IPS-11a (cell line): ENCODE data around the gene GMDS.

Experiments
- H3K4me3 ChIP-seq: one replicate; pipeline ENCODE4 v1.5.1; 2013; ENCODE audit warnings: low read depth, low read length, control low read depth

Gene GMDS

DNA sequence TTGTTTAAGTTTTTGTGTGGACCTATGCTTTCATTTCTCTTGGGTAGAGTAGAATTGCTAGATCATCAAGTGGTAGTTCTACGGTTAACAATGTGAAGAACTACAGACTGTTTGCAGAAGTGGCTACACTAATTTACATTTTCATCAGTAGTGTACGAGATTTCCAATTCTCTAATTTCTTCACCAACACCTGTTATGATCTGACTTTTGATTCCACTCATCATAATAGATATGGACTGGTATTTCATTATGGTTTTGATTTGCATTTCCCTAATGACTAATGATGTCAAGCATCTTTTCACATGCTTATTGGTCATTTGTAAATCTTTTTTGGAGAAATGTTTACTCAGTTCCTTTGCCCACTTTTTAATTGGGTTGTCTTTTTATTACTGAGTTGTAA is 244.4 kb downstream of the GMDS start:
- H3K4me3 ChIP-seq, result no peak overlapping the region

DNA sequence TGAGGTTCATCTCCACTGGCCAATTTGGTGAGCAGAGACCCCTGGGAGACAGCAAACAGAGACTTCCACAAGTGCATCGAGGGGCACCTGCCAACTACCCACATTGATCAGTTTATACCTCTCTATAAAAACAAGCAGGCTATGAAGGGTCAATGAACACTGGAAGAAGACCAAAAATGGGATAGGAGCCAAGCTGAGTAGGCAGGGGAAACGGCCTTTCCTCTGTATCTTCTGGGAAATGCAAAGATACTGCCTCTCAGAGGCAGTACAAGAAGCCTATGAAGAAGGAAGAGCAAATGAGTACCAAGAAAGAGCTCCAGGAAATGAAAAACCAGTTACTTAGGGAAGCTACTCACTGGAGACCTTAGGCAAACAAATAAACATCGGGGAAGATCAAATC is 247.7 kb downstream of the GMDS start:
- no peak overlapping the region for H3K4me3 ChIP-seq

DNA sequence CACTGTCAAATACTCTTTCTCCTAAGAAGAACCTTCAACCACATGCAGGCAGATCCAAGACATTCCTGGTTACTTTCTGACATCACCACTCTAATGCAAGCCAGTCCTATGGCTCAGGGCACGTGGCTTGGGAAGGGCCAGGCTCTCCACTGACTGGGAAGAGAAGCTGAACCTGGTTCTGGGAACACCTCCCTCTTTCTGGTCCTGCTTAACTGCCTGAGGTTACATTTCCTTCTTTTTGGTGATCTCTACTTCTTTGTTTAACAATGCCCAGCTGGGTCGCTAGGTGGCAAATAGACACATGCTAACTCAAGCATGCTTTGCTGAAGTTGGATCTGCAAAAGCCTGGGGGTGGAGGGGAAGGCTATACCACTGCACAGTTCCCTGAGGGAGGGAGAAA is 249.8 kb downstream of the GMDS start:
- no peak overlapping the region for H3K4me3 ChIP-seq

DNA sequence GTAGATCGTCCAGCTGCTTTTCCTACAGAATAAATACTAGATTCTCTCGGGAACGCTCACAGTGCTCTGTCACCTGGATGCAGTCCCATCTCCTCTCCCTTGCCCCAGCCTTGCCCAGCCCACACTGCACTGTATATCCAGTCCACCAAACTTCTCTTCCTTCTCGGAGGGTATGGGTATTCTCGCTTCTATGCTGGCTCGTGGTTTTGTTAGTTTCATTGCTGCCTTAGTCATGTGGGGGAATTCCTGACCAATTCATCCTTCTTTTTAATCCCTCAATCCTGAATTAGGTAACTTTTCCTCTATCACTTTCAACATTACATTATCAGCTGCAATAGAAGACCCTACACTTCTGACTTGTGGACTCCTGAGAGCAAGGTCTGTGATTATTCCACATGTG is 252.4 kb downstream of the GMDS start:
- no peak overlapping the region for H3K4me3 ChIP-seq

DNA sequence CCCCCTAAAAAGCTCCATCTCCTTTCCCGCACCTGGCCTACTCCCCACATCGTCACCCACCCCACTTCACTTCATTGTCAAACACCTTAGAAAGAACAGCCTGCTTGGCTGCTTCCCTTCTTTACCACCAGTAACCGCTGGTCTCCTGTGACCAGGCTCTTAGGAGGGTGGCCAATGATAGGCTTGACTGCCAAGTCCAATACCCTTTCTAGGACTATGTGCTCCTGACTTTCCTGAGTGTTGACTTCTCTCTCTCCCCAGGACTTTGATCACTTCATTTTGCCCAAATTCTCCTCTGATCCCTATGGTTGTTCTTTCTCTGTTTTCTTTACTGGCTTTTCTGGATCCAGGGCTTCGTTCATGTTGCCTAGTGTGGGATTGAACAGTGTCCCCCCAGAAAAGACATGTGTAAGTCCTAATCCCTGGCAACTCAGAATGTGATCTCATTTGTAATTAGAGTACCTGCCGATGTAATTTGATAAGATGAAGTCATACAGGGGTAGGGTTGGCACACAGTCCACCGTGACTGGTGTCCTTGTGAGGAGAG is 254.0 kb downstream of the GMDS start:
- no peak overlapping the region for H3K4me3 ChIP-seq

DNA sequence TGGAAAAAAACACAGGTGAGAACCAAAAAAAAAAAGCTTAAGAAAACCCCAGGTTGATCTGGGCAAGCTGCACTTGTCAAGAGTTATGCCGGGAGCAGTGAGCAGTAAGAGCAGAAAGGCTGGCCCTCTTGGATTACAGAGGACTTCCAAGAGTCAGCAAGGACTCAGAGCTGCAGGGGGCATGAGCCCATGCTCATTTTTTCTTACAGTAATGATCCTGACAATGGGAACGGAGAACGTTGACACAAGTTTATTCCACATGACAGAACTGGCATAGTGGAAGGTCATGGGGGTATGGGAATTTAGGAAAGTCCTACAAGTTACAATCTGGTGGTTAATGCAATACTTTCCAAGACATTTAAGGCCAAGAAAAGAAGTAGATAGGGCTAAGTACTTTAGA is 256.6 kb downstream of the GMDS start:
- H3K4me3 ChIP-seq, result no peak overlapping the region

DNA sequence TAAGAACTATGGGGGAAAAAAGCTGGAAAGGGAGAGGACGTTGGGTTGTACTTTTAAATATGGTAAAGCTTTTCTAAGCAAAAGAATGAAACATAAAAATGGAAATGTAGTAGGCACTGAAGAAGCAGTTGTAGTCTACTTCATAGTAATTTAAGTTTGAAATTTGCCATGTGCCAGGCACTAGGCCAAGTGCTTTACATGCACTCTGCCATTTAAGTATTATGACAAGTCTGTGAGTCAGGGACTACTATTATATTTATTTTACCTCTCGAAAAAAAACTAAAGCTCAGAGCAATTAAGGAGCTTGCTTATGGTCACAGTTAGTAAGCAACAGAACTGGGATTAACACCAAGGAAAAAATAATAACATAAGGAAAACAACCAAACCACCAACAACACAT is 257.8 kb downstream of the GMDS start:
- no peak overlapping the region for H3K4me3 ChIP-seq

DNA sequence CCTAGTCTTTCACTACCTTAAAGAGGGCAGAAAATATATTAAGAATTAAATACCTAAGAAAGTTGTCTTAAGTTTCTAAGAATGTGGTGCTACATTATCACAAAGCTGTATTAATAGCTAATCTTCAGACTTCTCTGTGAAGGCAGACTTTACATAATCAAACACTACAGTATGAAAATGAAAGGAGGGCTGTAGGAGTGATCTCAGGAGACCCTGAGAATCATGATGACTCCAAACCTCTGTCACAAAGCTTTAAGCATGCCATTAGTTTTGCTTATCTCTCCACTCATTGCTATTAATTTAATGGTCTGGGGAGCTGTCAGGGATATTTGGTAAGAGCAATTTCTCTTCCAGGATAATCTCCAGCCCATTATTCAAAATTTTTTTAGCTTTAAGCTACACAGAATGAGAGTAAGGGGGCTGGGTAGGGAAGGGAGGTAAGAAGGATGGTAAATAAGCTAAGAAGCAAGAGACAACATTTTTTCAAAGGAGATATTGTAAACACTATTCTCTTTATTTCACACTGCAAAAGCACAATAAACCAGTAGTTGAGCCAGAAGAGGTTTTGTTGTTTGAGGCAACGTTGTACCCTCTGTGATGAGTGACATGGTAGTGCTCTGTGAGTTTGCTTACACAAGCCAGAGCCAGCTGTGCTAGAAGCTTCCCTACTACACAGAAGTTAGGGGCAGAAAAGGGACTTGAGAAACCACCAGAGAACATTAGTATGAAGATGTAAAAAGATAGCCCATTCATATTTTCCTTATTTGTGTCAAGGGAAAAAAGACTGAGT is 258.8 kb downstream of the GMDS start:
- no peak overlapping the region for H3K4me3 ChIP-seq

DNA sequence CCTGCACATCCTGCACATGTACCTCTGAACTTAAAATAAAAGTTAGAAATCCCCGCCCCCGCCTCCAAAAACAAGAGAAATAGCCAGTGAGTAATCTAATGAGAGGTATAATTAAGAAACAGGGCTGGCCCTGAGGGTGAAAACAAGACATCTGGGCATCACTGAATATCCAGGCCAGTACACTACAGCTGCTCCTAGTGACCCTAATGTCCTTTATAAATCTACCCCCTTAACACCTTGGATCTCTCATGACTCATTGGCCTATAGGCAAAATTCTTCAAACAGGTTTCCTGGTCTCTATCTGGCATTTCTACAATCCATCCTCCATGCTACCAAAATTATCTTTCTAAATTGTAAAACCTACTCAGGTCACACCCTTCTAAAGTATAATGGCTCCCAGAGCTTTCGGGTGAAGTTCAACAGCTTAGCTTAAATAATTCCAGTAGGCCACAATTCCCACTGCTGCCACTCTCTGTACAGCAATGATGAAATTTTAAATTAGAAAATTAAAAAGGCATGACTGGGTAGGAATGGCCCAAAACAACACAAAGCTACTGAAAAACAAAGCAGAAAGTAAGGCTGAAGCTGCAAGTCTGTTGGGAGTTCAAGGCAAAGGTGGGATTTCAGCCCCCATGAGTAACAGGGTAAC is 260.9 kb downstream of the GMDS start:
- no peak overlapping the region for H3K4me3 ChIP-seq

DNA sequence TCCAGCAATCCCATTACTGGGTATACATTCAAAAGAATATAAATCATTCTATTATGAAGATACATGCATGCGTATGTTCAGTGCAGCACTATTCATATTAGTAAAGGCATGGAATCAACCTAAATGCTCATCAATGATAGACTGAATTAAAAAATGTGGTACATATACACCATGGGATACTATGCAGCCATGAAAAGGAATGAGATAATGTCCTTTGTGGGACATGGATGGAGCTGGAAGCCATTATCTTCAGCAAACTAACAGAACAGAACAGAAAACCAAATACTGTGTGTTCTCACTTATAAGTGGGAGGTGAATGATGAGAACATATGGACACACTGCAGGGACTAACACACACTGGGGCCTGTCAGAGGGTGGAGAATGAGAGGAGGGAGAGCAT is 261.6 kb downstream of the GMDS start:
- no peak overlapping the region for H3K4me3 ChIP-seq

DNA sequence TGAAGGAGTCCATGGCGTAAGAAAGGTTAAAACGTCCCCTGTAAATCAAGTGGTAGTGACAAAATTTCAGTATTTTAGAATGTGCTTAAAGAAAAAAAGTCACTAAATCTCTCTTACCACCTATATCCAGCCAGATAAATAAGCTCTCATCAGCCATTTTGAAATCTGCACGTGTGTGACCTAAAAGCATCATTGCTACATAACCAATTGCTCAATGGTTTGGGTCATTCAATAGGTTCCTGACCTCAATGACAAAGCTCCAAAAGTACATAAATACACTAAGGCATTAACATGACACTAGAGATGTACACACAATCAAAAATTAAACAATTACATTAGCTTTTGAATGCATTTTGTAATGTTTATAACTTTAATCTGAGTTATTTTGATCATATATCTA is 272.4 kb downstream of the GMDS start:
- H3K4me3 ChIP-seq, result no peak overlapping the region

DNA sequence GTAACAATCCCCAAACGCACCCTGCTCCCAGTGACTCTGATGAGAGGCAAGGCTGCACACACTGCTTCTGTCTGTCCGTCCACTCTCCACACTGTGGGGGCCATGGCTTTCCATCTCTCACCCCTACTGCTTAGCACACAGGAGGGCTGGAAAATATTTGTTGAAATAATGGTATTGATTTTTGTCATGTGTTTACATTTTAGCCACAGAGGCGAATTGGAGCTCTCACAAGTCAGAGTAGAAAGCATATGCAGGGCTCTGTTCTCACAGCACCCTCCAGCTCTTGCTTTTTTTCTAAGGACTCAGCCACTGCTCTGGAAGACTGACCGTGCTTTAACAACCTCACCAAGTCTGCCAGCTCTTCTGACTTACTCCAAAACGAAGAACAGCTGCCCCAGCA is 273.8 kb downstream of the GMDS start:
- H3K4me3 ChIP-seq, result no peak overlapping the region

DNA sequence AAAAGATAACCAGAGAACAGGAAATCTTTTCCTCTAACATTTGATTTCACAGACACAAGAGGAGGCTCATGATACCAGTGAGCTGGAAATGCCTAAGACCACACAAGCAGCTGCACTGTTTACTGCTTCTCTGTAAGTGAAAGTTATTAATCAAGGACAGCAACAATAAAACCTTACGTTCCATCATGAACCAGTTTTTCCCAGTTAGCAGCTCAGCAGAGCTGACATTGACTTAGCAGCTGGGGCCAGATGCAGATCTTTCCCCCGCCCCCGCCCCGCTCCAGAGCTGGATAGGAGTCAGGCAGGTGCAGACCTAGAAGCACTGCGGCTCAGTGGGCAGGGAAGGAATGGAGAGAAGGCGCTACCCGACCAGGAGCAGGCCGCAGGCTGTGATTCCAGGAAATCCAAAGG is 275.2 kb downstream of the GMDS start:
- no peak overlapping the region for H3K4me3 ChIP-seq

DNA sequence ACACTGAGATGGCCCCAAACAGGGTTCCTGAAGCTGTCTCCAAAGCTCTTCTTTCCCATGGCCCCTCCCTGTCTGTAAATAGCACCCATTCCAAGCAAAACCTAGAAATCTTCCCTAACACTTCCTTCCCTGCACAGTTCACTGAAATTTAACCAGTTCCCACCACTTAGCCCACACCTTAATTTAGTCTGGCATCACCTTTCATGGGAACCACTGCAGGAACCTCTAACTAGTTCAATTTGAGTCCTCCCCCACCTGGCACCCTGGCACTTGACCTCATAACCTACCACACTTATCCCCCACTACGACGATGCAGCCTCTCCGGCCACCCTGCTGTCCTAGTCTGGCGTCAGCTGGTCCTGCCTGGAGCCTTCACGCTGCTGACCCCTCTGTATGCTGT is 278.7 kb downstream of the GMDS start:
- H3K4me3 ChIP-seq, result no peak overlapping the region

DNA sequence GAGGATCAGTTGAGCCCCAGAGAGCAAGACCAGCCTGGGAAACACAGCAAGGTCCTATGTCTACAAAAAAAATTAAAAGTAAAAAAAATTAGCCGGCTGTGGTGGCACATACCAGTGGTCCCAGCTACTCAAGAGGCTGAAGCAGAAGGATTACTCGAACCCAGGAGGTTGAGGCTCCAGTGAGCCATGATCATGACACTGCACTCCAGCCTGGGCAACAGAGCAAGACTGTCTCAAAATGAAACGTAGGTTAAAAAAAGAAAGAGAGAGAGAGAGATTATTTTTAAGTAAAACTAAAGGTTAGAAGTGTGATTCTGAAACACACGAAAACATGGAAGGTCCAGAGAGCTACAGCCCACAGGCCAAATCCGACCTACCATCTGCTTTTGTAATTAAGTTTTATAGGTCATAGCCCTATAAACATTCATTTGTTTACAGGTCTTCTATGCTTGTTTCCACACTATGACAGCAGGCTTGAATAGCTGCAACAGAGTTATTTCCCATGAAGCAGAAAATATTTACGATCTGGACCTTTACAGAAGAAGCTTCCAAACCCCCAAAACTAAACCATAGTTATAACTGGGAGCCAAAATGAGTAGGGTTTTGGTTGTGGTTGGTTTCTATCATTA is 279.7 kb downstream of the GMDS start:
- no peak overlapping the region for H3K4me3 ChIP-seq

DNA sequence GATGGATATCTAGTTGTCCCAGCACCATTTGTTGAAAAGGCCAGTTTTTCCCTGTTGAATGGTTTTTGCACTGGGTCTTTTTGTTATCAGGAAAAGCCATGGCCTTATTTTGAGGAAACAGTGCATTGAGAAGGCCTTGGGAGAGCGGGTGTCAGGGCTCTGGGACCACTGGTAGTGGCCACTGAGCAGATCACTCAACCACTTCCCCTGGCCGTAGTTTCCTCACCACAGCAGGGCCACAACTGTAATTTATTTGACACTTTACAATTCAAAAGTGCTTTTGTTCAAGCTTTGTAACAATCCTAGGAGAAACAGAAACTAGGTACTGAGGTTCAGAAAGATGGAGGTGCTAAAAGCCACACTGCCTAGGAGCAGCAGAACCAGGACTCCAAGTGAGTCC is 281.8 kb downstream of the GMDS start:
- no peak overlapping the region for H3K4me3 ChIP-seq

DNA sequence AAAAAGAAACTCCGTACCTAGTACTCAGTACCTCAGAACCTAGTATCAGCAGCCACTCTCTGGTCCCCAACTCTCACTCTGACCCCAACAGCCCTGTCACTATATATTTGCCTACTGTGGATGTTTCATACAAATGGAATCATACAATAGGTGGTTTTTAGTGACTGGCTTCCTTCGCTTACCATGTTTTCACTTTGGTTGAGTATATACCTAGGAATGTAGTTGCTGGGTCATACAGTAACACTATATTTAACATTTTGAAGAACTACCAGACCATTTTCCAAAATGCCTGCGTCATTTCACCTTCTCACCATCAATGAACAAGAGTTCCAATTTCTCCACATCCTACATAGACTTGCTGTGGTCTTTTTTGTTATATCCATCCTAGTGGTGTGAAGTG is 283.2 kb downstream of the GMDS start:
- H3K4me3 ChIP-seq, result no peak overlapping the region

DNA sequence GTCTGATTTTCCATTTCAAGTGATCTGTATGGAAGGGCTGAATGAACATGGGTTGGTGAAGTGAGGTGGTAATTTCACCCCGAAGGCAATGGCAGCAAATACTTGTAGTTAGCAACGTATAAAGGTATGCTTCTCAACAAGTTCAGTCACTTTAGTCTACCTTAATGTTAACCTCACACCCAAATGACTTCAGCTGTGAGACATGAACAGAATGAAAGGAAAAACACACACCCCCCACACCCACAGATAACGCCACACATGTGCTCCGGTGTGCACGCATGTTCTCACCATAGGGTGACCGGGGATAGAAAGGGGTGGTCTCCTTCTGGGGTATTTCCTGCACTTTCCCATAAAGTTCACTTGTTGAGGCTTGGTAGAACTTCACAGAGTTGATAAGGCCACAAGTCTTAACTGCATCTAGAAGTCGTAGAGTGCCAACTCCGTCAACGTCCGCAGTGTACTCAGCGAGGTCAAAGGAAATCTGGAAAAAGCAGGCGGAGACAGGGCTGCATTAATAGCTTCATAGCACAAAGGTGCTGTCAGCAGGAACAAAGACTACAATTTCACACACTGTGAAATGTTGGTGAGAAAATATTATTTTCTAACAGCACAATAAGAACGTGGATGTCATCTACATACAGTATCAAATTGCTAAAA is 284.8 kb downstream of the GMDS start:
- H3K4me3 ChIP-seq, result no peak overlapping the region

DNA sequence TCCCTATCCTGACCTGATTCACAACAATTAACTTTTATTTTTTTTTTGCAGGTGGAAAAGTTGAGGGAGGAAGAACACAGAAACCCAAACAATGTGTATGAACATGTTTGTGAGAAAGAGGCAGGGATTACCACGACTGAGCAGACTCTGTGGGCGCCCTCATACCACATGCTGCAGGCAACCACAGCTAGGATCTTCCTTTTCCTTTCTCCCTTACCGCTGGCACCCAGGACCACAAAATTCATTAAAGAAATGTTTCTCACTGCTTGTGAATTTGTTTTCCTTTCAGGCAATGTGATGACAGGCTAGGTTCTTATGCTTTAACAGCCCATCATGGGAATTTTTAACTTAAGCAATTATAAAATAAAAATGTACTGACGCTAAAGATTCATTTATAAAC is 287.1 kb downstream of the GMDS start:
- H3K4me3 ChIP-seq, result no peak overlapping the region

DNA sequence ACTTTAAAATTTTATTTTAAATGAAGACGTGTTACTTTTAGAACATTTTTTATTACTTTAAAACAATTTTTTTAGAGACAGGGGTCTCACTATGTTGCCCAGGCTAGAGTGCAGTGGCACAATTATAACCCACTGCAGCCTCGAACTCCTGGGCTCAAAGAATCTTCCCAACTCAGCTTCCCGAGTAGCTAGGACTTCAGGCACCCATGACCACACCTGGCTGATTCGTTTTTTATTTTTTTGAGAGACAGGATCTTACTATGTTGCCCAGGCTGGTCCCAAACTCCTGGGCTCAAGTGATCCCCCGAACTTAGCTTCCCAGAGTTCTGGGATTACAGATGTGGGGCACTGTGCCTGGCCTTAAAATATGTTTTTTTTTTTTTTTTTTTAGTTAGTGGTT is 287.7 kb downstream of the GMDS start:
- no peak overlapping the region for H3K4me3 ChIP-seq

DNA sequence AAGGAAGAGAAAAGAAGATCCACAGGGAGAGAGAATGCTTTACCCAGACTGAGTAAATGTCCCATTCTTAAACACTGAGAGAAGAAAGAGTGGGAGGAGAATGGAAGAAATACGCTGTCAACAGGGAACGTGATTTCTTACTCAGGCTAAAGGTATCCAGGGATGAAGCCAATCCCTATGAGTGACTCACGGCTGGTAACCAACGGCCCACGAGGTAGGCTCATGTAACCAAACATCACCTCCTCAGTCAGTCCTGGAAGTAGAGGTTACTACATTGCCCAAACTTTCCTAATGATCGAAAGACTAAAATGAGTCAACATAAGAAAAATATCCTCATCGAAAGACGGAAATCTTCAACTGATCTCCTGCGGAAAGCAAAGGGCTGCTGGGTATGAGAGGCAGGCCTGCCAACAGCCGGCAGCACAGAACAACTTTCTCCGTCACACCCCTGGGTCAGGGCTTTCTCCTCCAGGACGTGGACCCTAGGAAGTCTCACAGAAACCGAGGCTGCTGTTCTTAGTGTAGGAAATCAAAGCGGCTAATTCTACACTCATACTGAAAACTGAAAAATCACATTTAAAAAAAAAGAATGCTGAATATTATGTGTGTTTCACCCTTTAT is 292.6 kb downstream of the GMDS start:
- no peak overlapping the region for H3K4me3 ChIP-seq
